ENCODE results near the gene SPRR2D. TPM values are rescaled to one million over a fixed set of nuclear protein-coding genes. Genes with fewer than 3 reads are reported as not detected.

The SPRR2D gene
- total RNA-seq, 2 experiments from 2014 or later, result not detected

- Mint-ChIP-seq H3K36me3 (ENCODE audit: low read depth) (no peaks in the 10 kb centered on the region), H3K9me3 (no peaks in the 10 kb centered on the region), H3K27ac (no peak overlapping the region), H3K4me1 (ENCODE audit: low read depth) (no peaks in the 10 kb centered on the region), H3K27me3 (peaks cover 36% of the 10 kb centered on the region), H3K4me3 (no peak overlapping the region)
- DNase-seq (no peak), ATAC-seq (ENCODE audit: poor library complexity) (no peak)
- intact Hi-C loops (cut with DNase I, micrococcal nuclease), result no loop called here
- ChIA-PET CTCF (no interaction called here), POLR2A (no interaction called here)
- Histone ChIP-seq H3K4me1 (ENCODE audit: insufficient read depth, low read length) (no peaks in the 10 kb centered on the region), H3K27me3 (ENCODE audit: control insufficient read depth in 1 of 2, insufficient read depth in 2 of 2, low read length in 2 of 2) (peaks cover 5 to 7% of the 10 kb centered on the region in 2 experiments), H3K4me3 (ENCODE audit: low read length) (no peak overlapping the region), H3K36me3 (ENCODE audit: insufficient read depth, low read length) (no peaks in the 10 kb centered on the region), H3K27ac (ENCODE audit: low read depth in 1 of 2, low read length in 2 of 2) (no peak overlapping the region), H3K9me3 (ENCODE audit: control insufficient read depth in 1 of 2, insufficient read depth in 1 of 2, low read length in 2 of 2) (no peaks in the 10 kb centered on the region)
- no peak for TF ChIP-seq CTCF (IDR thresholded peaks at IDR 0.05)
These were observed 45.1 kb downstream of the SPRR2D start for GRCh38 chr1:152995842-152996241.

- intact Hi-C loops (cut with DNase I, micrococcal nuclease), result no loop called here
- Mint-ChIP-seq H3K27ac (no peak overlapping the region), H3K9me3 (no peaks in the 10 kb centered on the region), H3K27me3 (peaks cover 36% of the 10 kb centered on the region), H3K36me3 (ENCODE audit: low read depth) (no peaks in the 10 kb centered on the region), H3K4me1 (ENCODE audit: low read depth) (no peaks in the 10 kb centered on the region), H3K4me3 (no peak overlapping the region)
- Histone ChIP-seq H3K27me3 (ENCODE audit: control insufficient read depth in 1 of 2, insufficient read depth in 2 of 2, low read length in 2 of 2) (peaks cover 3 to 18% of the 10 kb centered on the region in 2 experiments), H3K36me3 (ENCODE audit: insufficient read depth, low read length) (no peaks in the 10 kb centered on the region), H3K9me3 (ENCODE audit: control insufficient read depth in 1 of 2, insufficient read depth in 1 of 2, low read length in 2 of 2) (no peaks in the 10 kb centered on the region), H3K4me3 (ENCODE audit: low read length) (no peak overlapping the region), H3K27ac (ENCODE audit: low read depth in 1 of 2, low read length in 2 of 2) (no peak overlapping the region), H3K4me1 (ENCODE audit: insufficient read depth, low read length) (no peaks in the 10 kb centered on the region)
- TF ChIP-seq CTCF (IDR thresholded peaks at IDR 0.05), result no peak
- POLR2A ChIA-PET, result no interaction called here
- DNase-seq, result no peak
- no peak for ATAC-seq (ENCODE audit: poor library complexity)
- CTCF ChIA-PET, result no interaction called here
These were observed 47.7 kb downstream of the SPRR2D start for GRCh38 chr1:152993186-152993585.

Other genes with a start within 250 kb of the SPRR2D start
- gene LCE1D, start 244.4 kb downstream of the SPRR2D start, total RNA-seq, result not detected
- gene LCE1C, start 234.5 kb downstream of the SPRR2D start, total RNA-seq, result not detected
- not detected for gene LCE1B, start 229.1 kb downstream of the SPRR2D start, total RNA-seq
- not detected for gene LCE1A, start 213.6 kb downstream of the SPRR2D start, total RNA-seq
- gene LCE6A, start 198.3 kb downstream of the SPRR2D start, total RNA-seq, result not detected
- gene LCE7A, start 181.1 kb downstream of the SPRR2D start, total RNA-seq, result not detected
- gene SMCP, start 162.8 kb downstream of the SPRR2D start, total RNA-seq, result not detected
- gene IVL, start 132.6 kb downstream of the SPRR2D start, total RNA-seq, result not detected
- gene SPRR5, start 93.9 kb downstream of the SPRR2D start, total RNA-seq, result not detected
- not detected for gene SPRR4, start 70.5 kb downstream of the SPRR2D start, total RNA-seq
- gene SPRR1A, start 57.0 kb downstream of the SPRR2D start, total RNA-seq, result not detected
- not detected for gene SPRR3, start 39.4 kb downstream of the SPRR2D start, total RNA-seq
- gene SPRR1B, start 9.9 kb downstream of the SPRR2D start, total RNA-seq, result not detected
- not detected for gene SPRR2A, start 16.4 kb upstream of the SPRR2D start, total RNA-seq
- gene SPRR2B, start 30.5 kb upstream of the SPRR2D start, total RNA-seq, result not detected
- not detected for gene SPRR2E, start 53.4 kb upstream of the SPRR2D start, total RNA-seq
- not detected for gene SPRR2F, start 72.4 kb upstream of the SPRR2D start, total RNA-seq
- gene SPRR2G, start 109.8 kb upstream of the SPRR2D start, total RNA-seq, result not detected
- not detected for gene LELP1, start 162.3 kb upstream of the SPRR2D start, total RNA-seq
- not detected for gene PRR9, start 176.5 kb upstream of the SPRR2D start, total RNA-seq
- gene LORICRIN, start 218.6 kb upstream of the SPRR2D start, total RNA-seq, result not detected